MM.1S (cell line): ENCODE results near the gene RAB27B.

ENCODE experiments used
- DNase-seq: peaks from one replicate; pipeline ENCODE4 v3.0.0-alpha.2; 2015
- H2AFZ ChIP-seq: fragments of 300-600 bp; sonication (generic); 2 replicates; pipeline ENCODE4 v1.6.0; 2016; ENCODE audit warnings: antibody characterized with exemption, low read length
- H3F3A ChIP-seq: fragments of 300-600 bp; sonication (generic); 2 replicates; pipeline ENCODE4 v1.6.1; 2016; ENCODE audit warnings: mild to moderate bottlenecking, antibody characterized with exemption, low read length, moderate library complexity, mixed read lengths; ENCODE audit not compliant: insufficient read depth
- H3K27ac ChIP-seq: fragments of 300-600 bp; sonication (generic); 2 replicates; pipeline ENCODE4 v1.5.1; 2016; ENCODE audit warnings: mild to moderate bottlenecking, low read length
- H3K27me3 ChIP-seq: fragments of 300-600 bp; sonication (generic); replicated peaks from 2 replicates; pipeline ENCODE4 v1.6.0; 2016; ENCODE audit warnings: low read length; ENCODE audit not compliant: insufficient read depth
- H3K36me3 ChIP-seq: fragments of 300-600 bp; sonication (generic); replicated peaks from 2 replicates; pipeline ENCODE4 v1.6.1; 2016; ENCODE audit warnings: mild to moderate bottlenecking, low read length, mixed read lengths; ENCODE audit not compliant: insufficient read depth
- H3K4me1 ChIP-seq: fragments of 300-600 bp; sonication (generic); 2 replicates; pipeline ENCODE4 v1.6.1; 2016; ENCODE audit warnings: low read length, mixed read lengths
- H3K4me2 ChIP-seq: fragments of 300-600 bp; sonication (generic); 2 replicates; pipeline ENCODE4 v1.6.0; 2016; ENCODE audit warnings: low read depth, low read length
- H3K4me3 ChIP-seq: fragments of 300-600 bp; sonication (generic); 2 replicates; pipeline ENCODE4 v1.5.1; 2016; ENCODE audit warnings: low read length, mixed read lengths
- H3K79me2 ChIP-seq: fragments of 300-600 bp; sonication (generic); 2 replicates; pipeline ENCODE4 v1.6.1; 2016; ENCODE audit warnings: mixed run types, low read length, mixed read lengths
- H3K9ac ChIP-seq: fragments of 300-600 bp; sonication (generic); 2 replicates; pipeline ENCODE4 v1.6.1; 2016; ENCODE audit warnings: low read length, mixed read lengths
- H3K9me2 ChIP-seq: fragments of 300-600 bp; sonication (generic); replicated peaks from 2 replicates; pipeline ENCODE4 v1.6.1; 2016; ENCODE audit warnings: mild to moderate bottlenecking, low read length, mixed read lengths; ENCODE audit not compliant: insufficient read depth
- H3K9me3 ChIP-seq: fragments of 300-600 bp; sonication (generic); replicated peaks from 2 replicates; pipeline ENCODE4 v1.6.1; 2016; ENCODE audit warnings: mild to moderate bottlenecking, low read length, mixed read lengths; ENCODE audit not compliant: insufficient read depth
- H4K20me1 ChIP-seq: fragments of 300-600 bp; sonication (generic); 2 replicates; pipeline ENCODE4 v1.6.1; 2016; ENCODE audit warnings: mild to moderate bottlenecking, low read length, moderate library complexity, mixed read lengths; ENCODE audit not compliant: insufficient read depth
- CTCF ChIP-seq: fragments of 300-600 bp; sonication (generic); IDR thresholded peaks from 2 replicates; pipeline ENCODE4 v1.5.1; 2016; ENCODE audit warnings: antibody characterized with exemption, low read length, mixed read lengths
- EZH2 ChIP-seq: fragments of 300-600 bp; sonication (generic); optimal IDR thresholded peaks from 2 replicates; pipeline ENCODE3; 2017; ENCODE audit warnings: low read depth, mild to moderate bottlenecking, antibody characterized with exemption, low read length, mixed read lengths
- EZH2phosphoT487 ChIP-seq: fragments of 300-600 bp; sonication (generic); IDR thresholded peaks from 2 replicates; pipeline ENCODE4 v1.6.1; 2018; ENCODE audit warnings: antibody characterized with exemption, low read length

RAB27B gene

GRCh38 chr18:54942144-54942543 is 113.9 kb downstream of the RAB27B start:
- Histone ChIP-seq H3K27me3 (no peaks in the 10 kb centered on the region), H2AFZ (no peak overlapping the region), H4K20me1 (no peaks in the 10 kb centered on the region), H3K27ac (no peak overlapping the region), H3K9ac (no peak overlapping the region), H3K9me2 (no peaks in the 10 kb centered on the region), H3F3A (no peaks in the 10 kb centered on the region), H3K9me3 (no peaks in the 10 kb centered on the region), H3K36me3 (no peaks in the 10 kb centered on the region), H3K4me1 (0 out of 2 replicates have a peak, but pooled peaks cover 4% of the 10 kb centered on the region), H3K79me2 (no peaks in the 10 kb centered on the region), H3K4me2 (no peak overlapping the region), H3K4me3 (no peak overlapping the region)
- no peak for TF ChIP-seq EZH2
- no peak for TF ChIP-seq CTCF
- TF ChIP-seq EZH2phosphoT487: no peak
- DNase-seq: no peak

GRCh38 chr18:54942569-54942968 is 114.3 kb downstream of the RAB27B start:
- Histone ChIP-seq H3K4me2 (no peak overlapping the region), H3K27ac (no peak overlapping the region), H3K9me3 (no peaks in the 10 kb centered on the region), H3K27me3 (no peaks in the 10 kb centered on the region), H3K79me2 (no peaks in the 10 kb centered on the region), H3K36me3 (no peaks in the 10 kb centered on the region), H2AFZ (no peak overlapping the region), H4K20me1 (no peaks in the 10 kb centered on the region), H3F3A (no peaks in the 10 kb centered on the region), H3K9me2 (no peaks in the 10 kb centered on the region), H3K4me3 (no peak overlapping the region), H3K9ac (no peak overlapping the region), H3K4me1 (0 out of 2 replicates have a peak, but pooled peaks cover 4% of the 10 kb centered on the region)
- DNase-seq: no peak
- TF ChIP-seq EZH2phosphoT487: no peak
- no peak for TF ChIP-seq CTCF
- TF ChIP-seq EZH2: no peak
